Cardiac fibroblast (primary cell): ENCODE measurements around the gene TSPEAR.

Experiments used
- DNase-seq, 2 donors: peaks; one replicate each; pipeline versions ENCODE4 v3.0.0 to v3.0.0-alpha.2; 2010; ENCODE audit warnings: low read depth in 2 of 2
- H3K4me3 ChIP-seq, 2 donors: replicated peaks in 1 of 2; 1 replicate in 1 of 2; 2 replicates in 1 of 2; pipeline ENCODE4 v1.5.1; 2011; ENCODE audit warnings: low read depth in 2 of 2, low read length in 2 of 2, mild to moderate bottlenecking in 2 of 2, moderate library complexity in 1 of 2
- TF ChIP-seq, protein P1 (sequence below): IDR thresholded peaks from one replicate; pipeline ENCODE4 v1.5.1; 2011; ENCODE audit warnings: low read depth, mild to moderate bottlenecking, low read length, inconsistent platforms

The TSPEAR gene

DNA sequence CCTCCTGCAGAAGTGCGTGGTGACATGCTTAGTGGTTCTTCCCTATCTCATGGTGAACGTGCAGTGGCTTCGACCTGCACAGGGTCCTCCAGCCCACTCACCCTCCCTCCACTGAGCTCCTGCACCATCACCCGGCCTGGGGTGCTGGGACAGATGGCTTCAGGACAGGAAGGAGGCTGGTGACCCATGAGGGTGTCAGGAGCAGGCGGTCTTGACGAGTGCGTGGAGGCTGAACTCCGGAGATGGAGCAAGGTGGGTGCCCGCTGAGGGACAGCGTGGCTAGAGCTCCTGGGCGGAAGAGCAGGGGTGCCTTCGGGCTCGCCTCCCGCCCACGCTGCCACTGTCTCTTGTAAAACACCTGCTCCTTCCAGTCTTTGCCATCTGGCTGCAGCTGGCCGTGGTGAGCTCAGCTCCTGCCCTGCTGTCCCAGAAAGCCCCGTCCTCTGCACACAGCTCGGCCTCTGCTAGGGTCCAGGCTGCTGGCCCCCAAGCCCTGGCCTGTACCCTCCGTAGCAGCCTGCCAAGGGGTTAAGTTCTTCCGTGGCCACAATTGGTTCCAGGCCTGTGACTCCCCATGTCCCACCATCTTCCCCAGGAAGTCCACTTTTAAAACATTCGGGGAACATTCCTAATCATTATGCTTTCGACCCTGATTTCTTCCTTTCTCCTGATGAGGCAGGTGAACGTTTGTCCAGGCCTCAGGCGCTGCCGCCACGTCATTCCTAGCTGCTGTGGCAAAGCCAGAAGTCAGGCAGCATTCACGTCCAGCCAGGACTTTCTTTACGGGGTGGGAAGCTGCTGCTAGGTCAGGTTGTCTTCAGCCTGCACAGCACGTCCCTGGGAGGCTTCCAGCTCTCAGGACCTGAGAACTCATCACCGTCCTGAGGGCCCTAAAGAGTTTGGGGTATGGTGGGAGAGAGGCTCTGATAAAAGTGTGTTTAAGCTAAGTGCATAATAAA lies 179.5 kb downstream of the TSPEAR start:
- DNase-seq: no peak
- no peak overlapping the region for H3K4me3 ChIP-seq
- TF ChIP-seq, protein P1, sequence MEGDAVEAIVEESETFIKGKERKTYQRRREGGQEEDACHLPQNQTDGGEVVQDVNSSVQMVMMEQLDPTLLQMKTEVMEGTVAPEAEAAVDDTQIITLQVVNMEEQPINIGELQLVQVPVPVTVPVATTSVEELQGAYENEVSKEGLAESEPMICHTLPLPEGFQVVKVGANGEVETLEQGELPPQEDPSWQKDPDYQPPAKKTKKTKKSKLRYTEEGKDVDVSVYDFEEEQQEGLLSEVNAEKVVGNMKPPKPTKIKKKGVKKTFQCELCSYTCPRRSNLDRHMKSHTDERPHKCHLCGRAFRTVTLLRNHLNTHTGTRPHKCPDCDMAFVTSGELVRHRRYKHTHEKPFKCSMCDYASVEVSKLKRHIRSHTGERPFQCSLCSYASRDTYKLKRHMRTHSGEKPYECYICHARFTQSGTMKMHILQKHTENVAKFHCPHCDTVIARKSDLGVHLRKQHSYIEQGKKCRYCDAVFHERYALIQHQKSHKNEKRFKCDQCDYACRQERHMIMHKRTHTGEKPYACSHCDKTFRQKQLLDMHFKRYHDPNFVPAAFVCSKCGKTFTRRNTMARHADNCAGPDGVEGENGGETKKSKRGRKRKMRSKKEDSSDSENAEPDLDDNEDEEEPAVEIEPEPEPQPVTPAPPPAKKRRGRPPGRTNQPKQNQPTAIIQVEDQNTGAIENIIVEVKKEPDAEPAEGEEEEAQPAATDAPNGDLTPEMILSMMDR: no peak

DNA sequence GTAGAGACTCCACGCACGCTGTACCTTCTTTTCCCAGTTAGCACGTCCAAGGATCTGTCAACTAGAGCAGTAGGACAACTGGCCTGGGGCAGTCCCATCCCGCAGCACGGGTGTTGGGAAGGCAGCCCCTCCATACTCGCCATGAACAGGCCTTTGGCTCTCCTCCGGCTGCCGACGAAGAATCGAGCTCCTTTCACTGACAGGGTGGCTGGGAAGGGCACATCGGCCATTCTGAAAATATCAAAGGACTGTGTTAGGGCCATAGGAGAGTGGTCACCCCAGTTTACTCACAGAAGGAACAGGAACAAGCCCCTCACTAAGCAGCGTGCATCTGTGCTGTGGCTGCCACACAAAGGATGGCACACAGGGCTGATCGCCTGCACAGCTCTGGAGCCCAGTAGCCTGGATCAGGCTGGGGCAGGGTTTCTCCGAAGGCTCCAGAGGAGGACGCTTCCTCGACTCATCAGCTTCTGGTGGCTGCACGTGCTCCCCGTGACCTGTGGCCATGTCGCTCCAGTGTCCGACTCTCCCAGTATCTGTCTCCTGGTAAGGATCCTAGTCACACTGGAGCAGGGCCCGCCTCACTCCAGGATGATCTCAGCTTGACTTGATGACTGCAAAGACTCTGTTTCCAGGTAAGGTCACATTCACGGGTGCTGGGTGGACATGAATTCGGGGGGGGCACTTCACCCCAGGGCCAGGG lies 180.3 kb downstream of the TSPEAR start:
- H3K4me3 ChIP-seq: no peak overlapping the region
- TF ChIP-seq, protein P1: no peak
- DNase-seq: no peak

DNA sequence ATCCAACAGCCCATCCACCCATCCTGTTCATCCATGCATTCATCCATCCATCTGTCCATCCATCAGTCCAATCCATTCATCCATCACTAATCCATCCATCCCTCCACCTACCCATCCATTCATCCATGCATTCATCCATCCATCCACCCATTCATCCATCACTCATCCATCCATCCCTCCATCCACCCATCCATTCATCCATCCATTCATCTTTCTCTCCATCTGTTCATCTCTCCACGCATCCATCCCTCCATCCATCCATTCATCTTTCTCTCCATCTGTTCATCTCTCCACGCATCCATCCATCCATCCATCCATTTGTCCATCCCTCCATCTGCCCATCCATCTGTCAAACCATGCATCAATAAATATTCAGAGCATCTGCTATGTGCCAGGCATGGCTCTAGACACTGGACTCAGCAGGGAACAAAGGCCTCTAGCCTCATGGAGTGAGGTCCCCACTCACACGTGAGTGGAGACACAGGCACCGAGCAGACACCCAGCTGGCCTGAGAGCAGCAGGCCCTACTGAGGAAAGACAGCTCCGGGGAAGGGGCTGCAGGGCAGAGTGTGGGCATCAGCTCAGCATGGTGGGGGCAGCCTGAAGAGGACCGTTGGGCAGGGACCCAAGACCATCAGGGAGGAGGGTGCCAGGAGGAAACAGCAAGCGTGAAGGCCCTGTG lies 181.0 kb downstream of the TSPEAR start:
- TF ChIP-seq, protein P1: no peak
- DNase-seq: no peak
- H3K4me3 ChIP-seq: no peak overlapping the region

DNA sequence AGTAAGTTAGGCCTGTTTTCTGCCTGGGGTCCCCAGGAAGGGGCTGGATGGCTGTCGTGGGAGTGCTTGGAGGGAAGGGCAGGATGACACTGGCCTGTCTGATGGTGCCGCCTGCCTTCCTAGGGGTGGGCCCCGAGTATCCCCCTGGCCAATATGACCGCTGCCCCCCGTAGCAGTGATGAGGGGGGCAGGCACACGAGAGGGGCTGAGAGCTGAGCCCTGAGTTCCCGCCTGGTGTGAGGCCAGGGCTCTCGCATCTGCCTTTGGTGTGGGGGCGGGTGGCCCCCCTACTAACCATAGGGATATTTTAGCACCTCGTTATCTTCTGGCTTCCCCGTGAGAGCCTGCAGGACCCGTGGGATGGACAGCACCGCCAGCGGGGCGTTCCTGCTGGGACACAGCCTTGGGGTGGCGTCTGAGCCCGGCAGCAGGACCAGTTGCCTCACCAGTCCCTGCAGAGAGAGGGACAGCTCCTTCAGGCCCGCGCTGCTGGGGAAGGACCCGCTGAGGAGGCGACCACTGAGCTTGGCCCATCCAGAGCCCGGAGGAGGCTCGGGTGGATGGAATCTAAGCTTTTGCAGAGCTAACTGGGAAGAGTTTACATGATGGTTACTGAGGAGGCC lies 181.8 kb downstream of the TSPEAR start:
- no peak overlapping the region for H3K4me3 ChIP-seq
- DNase-seq: no peak
- TF ChIP-seq, protein P1: no peak

DNA sequence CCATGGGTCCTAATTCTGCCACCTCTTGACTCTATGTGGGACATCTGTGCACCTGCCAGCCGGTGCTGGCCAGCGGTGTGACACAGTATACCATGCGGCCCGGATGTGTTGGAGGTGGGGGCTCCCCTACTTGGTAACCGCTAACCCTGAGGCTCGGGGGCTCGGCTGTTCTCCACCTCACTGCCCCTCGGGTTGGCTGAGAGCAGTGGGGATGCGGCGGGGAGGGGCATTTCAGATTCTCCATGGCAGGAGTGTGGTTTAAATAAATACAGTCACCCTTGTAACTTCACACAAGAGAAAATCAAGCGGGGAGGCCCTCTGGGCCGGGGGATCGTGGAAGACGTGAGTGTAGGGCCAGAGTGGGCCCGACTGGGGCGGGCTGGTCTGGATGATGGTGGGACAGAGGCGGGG lies 182.4 kb downstream of the TSPEAR start:
- TF ChIP-seq, protein P1: no peak
- no peak overlapping the region for H3K4me3 ChIP-seq
- no peak for DNase-seq

DNA sequence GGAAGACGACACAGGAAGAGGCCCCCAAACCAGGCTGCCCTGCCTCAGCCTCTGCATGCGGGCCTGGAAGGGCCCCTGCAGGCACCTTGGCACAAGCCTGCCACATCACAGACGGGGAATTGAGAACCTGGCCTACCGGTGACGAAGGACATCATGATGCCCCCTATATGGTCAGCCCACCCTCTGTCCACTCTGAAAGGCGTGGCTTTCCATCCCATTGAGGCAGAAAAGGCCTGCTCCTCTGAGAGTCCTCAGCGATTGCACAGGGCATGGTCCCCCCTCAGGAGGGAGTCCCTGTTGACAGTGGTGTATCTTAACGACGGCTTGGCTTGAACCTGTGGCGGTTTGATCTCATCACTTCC lies 182.8 kb downstream of the TSPEAR start:
- no peak overlapping the region for H3K4me3 ChIP-seq
- TF ChIP-seq, protein P1: no peak
- DNase-seq: no peak
